A549 (cell line): ENCODE results near the gene SYMPK.

Experiments
- BCL3 ChIP-seq: fragments of >200 bp; sonication (Bioruptor Twin); formaldehyde crosslinking; IDR thresholded peaks from 3 replicates; pipeline ENCODE4 v1.6.1; 2016
- CTCF ChIP-seq: fragments of >200 bp; sonication (Bioruptor Twin); formaldehyde crosslinking; IDR thresholded peaks from 3 replicates; pipeline ENCODE4 v1.5.1; 2016
- ELK1 ChIP-seq: fragments of 150-350 bp; IDR thresholded peaks from 2 replicates; pipeline ENCODE4 v1.6.1; 2014; ENCODE audit warnings: low read depth, mild to moderate bottlenecking, low read length
- MAX ChIP-seq: IDR thresholded peaks from 2 replicates; pipeline ENCODE4 v1.6.1; 2012
- REST ChIP-seq: fragments of 200-600 bp; sonication (generic); IDR thresholded peaks from 2 replicates; pipeline ENCODE4 v1.6.1; 2016; ENCODE audit warnings: antibody characterized with exemption, mild to moderate bottlenecking, moderate library complexity
- RFX5 ChIP-seq: fragments of 450-650 bp; IDR thresholded peaks from 2 replicates; pipeline ENCODE4 v1.7.1; 2014; ENCODE audit warnings: antibody characterized with exemption, mild to moderate bottlenecking, moderate library complexity

- TF ChIP-seq BCL3 (no peak), CTCF (no peak), MAX (no peak), RFX5 (no peak), REST (no peak), ELK1 (no peak)
Observed at GRCh38 chr19:45774765-45775164, 88.2 kb downstream of the SYMPK start.
